ENCODE measurements around the gene FRAT1. TPM values are rescaled to one million over a fixed set of nuclear protein-coding genes. Genes with fewer than 3 reads are reported as not detected.

The FRAT1 gene
- total RNA-seq, 1 experiment from 2014 or later, result 1.9 TPM

DNA sequence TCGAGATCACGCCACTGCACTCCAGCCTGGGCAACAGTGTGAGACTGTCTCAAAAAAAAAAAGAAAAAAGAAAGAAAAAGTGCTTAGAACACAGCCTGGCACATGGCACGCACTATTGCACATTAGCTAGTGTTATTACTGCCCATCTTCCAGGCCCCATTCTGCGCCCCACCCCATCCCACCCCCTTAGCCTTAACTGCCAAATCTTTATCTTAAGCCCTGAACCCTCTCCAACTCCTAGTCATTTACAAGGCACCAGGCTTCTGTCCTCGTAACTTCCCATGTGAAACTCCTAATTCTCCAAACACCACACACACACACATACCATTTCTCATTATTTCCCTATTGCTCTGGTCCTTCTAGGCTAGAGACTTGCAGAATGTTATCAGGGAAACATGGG lies 10.7 kb downstream of the FRAT1 start:
- intact Hi-C loops (cut with micrococcal nuclease), result no loop called here
- POLR2A ChIA-PET, result interaction anchor here (1.1 to 9.9 kb wide), 3 partner anchors 11 to 70 kb away, joined by 5 to 158 read pairs (median 87); partner anchors contain the start of gene FRAT1
- H3K27ac Mint-ChIP-seq (ENCODE audit: low read depth, unreplicated experiment), result no peak overlapping the region
- peaks cover 12% of the 10 kb centered on the region for H3K4me1 Mint-ChIP-seq (ENCODE audit: insufficient read depth, unreplicated experiment)
- H3K9me3 Mint-ChIP-seq (ENCODE audit: unreplicated experiment), result no peaks in the 10 kb centered on the region
- no peak for DNase-seq (ENCODE audit: unreplicated experiment)
- no TSS peak for BruUV-seq (replicated peaks)
- H3K36me3 Mint-ChIP-seq (ENCODE audit: insufficient read depth, unreplicated experiment), result peaks cover 51% of the 10 kb centered on the region
- no peak overlapping the region for H3K4me3 Mint-ChIP-seq (ENCODE audit: unreplicated experiment)
- CTCF ChIA-PET, result interaction anchor here (1.2 to 6.8 kb wide), 4 partner anchors 10 to 257 kb away, joined by 3 to 55 read pairs (median 4); partner anchors contain the start of gene FRAT1
- no peaks in the 10 kb centered on the region for H3K27me3 Mint-ChIP-seq (ENCODE audit: insufficient read depth, unreplicated experiment)
- TF ChIP-seq CTCF (IDR thresholded peaks at IDR 0.05; ENCODE audit: unreplicated experiment), result no peak

DNA sequence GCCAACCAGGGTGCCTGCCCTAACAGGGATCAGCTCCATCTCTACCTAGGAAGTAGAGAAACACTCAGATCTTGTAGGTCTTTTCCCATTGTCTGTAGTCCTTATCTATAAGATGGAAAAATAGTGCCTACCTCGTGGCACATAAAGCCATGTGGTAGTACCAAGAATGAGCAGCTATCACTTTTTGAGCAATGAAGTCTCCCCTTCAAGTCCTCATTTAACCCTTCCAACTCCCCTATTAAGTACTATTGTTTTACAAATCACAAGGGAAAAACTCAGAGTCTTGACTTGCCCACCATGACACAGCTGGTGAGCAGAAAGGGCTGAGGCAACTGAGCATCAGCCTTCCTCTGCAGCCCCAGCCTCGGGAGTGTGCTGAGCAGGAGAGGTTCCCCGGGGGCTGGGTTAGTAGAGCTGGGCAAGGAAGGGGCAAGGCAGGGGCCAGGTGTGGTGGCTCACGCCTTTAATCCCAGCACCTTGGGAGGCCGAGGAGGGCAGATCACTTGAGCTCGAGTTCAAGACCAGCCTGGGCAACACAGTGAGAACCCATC lies 12.2 kb downstream of the FRAT1 start:
- no peaks in the 10 kb centered on the region for H3K9me3 Mint-ChIP-seq (ENCODE audit: unreplicated experiment)
- ChIA-PET CTCF (interaction anchor here (0.5 to 6.8 kb wide), 15 partner anchors 10 to 294 kb away, joined by 3 to 55 read pairs (median 3); partner anchors contain the start of gene FRAT1), POLR2A (interaction anchor here (0.6 to 9.9 kb wide), 8 partner anchors 12 to 267 kb away, joined by 3 to 158 read pairs (median 6); partner anchors contain the start of genes FRAT1 and RRP12)
- H3K4me3 Mint-ChIP-seq (ENCODE audit: unreplicated experiment), result peak overlapping the region; percentile 93
- TF ChIP-seq CTCF (IDR thresholded peaks at IDR 0.05; ENCODE audit: unreplicated experiment), result no peak
- no TSS peak for BruUV-seq (replicated peaks)
- no peak for DNase-seq (ENCODE audit: unreplicated experiment)
- H3K4me1 Mint-ChIP-seq (ENCODE audit: insufficient read depth, unreplicated experiment), result peaks cover 16% of the 10 kb centered on the region
- peak overlapping the region; percentile 97 for H3K27ac Mint-ChIP-seq (ENCODE audit: low read depth, unreplicated experiment)
- H3K36me3 Mint-ChIP-seq (ENCODE audit: insufficient read depth, unreplicated experiment), result peaks cover 51% of the 10 kb centered on the region
- intact Hi-C loops (cut with micrococcal nuclease), result no loop called here
- no peaks in the 10 kb centered on the region for H3K27me3 Mint-ChIP-seq (ENCODE audit: insufficient read depth, unreplicated experiment)

- Mint-ChIP-seq H3K9me3 (ENCODE audit: unreplicated experiment) (no peaks in the 10 kb centered on the region), H3K27ac (ENCODE audit: low read depth, unreplicated experiment) (peak overlapping the region; percentile 97), H3K4me1 (ENCODE audit: insufficient read depth, unreplicated experiment) (peaks cover 30% of the 10 kb centered on the region), H3K4me3 (ENCODE audit: unreplicated experiment) (peak overlapping the region; percentile 93), H3K27me3 (ENCODE audit: insufficient read depth, unreplicated experiment) (no peaks in the 10 kb centered on the region), H3K36me3 (ENCODE audit: insufficient read depth, unreplicated experiment) (peaks cover 45% of the 10 kb centered on the region)
- ChIA-PET CTCF (interaction anchor here (0.5 to 6.8 kb wide), 28 partner anchors 8 to 260 kb away, joined by 3 to 55 read pairs (median 4); partner anchors contain the start of genes FRAT1 and RRP12), POLR2A (interaction anchor here (0.5 to 9.9 kb wide), 26 partner anchors 7 to 397 kb away, joined by 3 to 158 read pairs (median 4); partner anchors contain the start of genes ARHGAP19, AVPI1, FRAT1 and RRP12)
- TSS peak; percentile 49 for BruUV-seq (replicated peaks)
- TF ChIP-seq CTCF (IDR thresholded peaks at IDR 0.05; ENCODE audit: unreplicated experiment), result no peak
- intact Hi-C loops (cut with micrococcal nuclease), result loop anchor here (1.0 to 2.0 kb wide), 4 partner anchors 14 to 260 kb away; partner anchors contain the start of genes ARHGAP19 and FRAT1
- peak; percentile 82 for DNase-seq (ENCODE audit: unreplicated experiment)
Measured at GRCh38 chr10:97332591-97333350, 13.7 kb downstream of the FRAT1 start.

GRCh38 chr10:97333351-97333600 lies 14.2 kb downstream of the FRAT1 start:
- Mint-ChIP-seq H3K9me3 (ENCODE audit: unreplicated experiment) (no peaks in the 10 kb centered on the region), H3K4me1 (ENCODE audit: insufficient read depth, unreplicated experiment) (peaks cover 30% of the 10 kb centered on the region), H3K27me3 (ENCODE audit: insufficient read depth, unreplicated experiment) (no peaks in the 10 kb centered on the region), H3K4me3 (ENCODE audit: unreplicated experiment) (peak overlapping the region; percentile 93), H3K27ac (ENCODE audit: low read depth, unreplicated experiment) (peak overlapping the region; percentile 97), H3K36me3 (ENCODE audit: insufficient read depth, unreplicated experiment) (peaks cover 40% of the 10 kb centered on the region)
- CTCF ChIA-PET, result interaction anchor here (0.5 to 6.8 kb wide), 22 partner anchors 8 to 369 kb away, joined by 3 to 55 read pairs (median 4); partner anchors contain the start of genes FRAT1 and RRP12
- intact Hi-C loops (cut with micrococcal nuclease), result loop anchor here (1.0 to 2.0 kb wide), 4 partner anchors 14 to 260 kb away; partner anchors contain the start of genes ARHGAP19 and FRAT1
- BruUV-seq (replicated peaks), result no TSS peak
- peak; percentile 59 for DNase-seq (ENCODE audit: unreplicated experiment)
- no peak for TF ChIP-seq CTCF (IDR thresholded peaks at IDR 0.05; ENCODE audit: unreplicated experiment)
- POLR2A ChIA-PET, result interaction anchor here (0.5 to 9.9 kb wide), 26 partner anchors 8 to 354 kb away, joined by 3 to 158 read pairs (median 4); partner anchors contain the start of genes ARHGAP19, AVPI1, FRAT1 and RRP12

All from MCF 10A (cell line).